ENCODE measurements around the gene RPL27A. TPM values are rescaled to one million over a fixed set of nuclear protein-coding genes. Genes with fewer than 3 reads are reported as not detected.

RPL27A gene
- total RNA-seq, 1 donor from 2014 or later, result 1,393 TPM

- no peak overlapping the region for H3K4me3 ChIP-seq (ENCODE audit: low read depth, low read length)
- no peak for TF ChIP-seq CTCF (conservative IDR thresholded peaks at IDR 0.05; ENCODE audit: low read depth, low read length)
- no peak for DNase-seq (ENCODE audit: low read depth)
These were observed 49.2 kb downstream of the RPL27A start for GRCh38 chr11:8731647-8732323.

GRCh38 chr11:8732324-8732670 lies 49.7 kb downstream of the RPL27A start:
- no peak for TF ChIP-seq CTCF (conservative IDR thresholded peaks at IDR 0.05; ENCODE audit: low read depth, low read length)
- H3K4me3 ChIP-seq (ENCODE audit: low read depth, low read length), result no peak overlapping the region
- DNase-seq (ENCODE audit: low read depth), result no peak

- no peak overlapping the region for H3K4me3 ChIP-seq (ENCODE audit: low read depth, low read length)
- no peak for TF ChIP-seq CTCF (conservative IDR thresholded peaks at IDR 0.05; ENCODE audit: low read depth, low read length)
- no peak for DNase-seq (ENCODE audit: low read depth)
These were observed 50.2 kb downstream of the RPL27A start for GRCh38 chr11:8732748-8733241.

GRCh38 chr11:8733852-8734251 lies 51.3 kb downstream of the RPL27A start:
- no peak for TF ChIP-seq CTCF (conservative IDR thresholded peaks at IDR 0.05; ENCODE audit: low read depth, low read length)
- H3K4me3 ChIP-seq (ENCODE audit: low read depth, low read length), result no peak overlapping the region
- no peak for DNase-seq (ENCODE audit: low read depth)

GRCh38 chr11:8735094-8735493 lies 52.5 kb downstream of the RPL27A start:
- DNase-seq (ENCODE audit: low read depth), result no peak
- no peak for TF ChIP-seq CTCF (conservative IDR thresholded peaks at IDR 0.05; ENCODE audit: low read depth, low read length)
- no peak overlapping the region for H3K4me3 ChIP-seq (ENCODE audit: low read depth, low read length)

- H3K4me3 ChIP-seq (ENCODE audit: low read depth, low read length), result no peak overlapping the region
- no peak for TF ChIP-seq CTCF (conservative IDR thresholded peaks at IDR 0.05; ENCODE audit: low read depth, low read length)
- no peak for DNase-seq (ENCODE audit: low read depth)
These were observed 56.8 kb downstream of the RPL27A start for GRCh38 chr11:8739309-8739793.

Other genes starting within 250 kb of the RPL27A start
- 13.0 and 14.4 TPM in 2 replicates for gene STK33, start 88.6 kb upstream of the RPL27A start, total RNA-seq
- gene TRIM66, start 127 bp upstream of the RPL27A start, total RNA-seq, result 0.58 and 10.5 TPM in 2 replicates
- 29.7 and 49.6 TPM in 2 replicates for gene AKIP1, start 228.4 kb downstream of the RPL27A start, total RNA-seq